A549 (cell line): Measurements from ENCODE around the gene GDNF.

Experiments
- CTCF ChIP-seq: fragments of >200 bp; sonication (Bioruptor Twin); formaldehyde crosslinking; IDR thresholded peaks from 3 replicates; pipeline ENCODE4 v1.5.1; 2016
- ESRRA ChIP-seq: fragments of 150-350 bp; IDR thresholded peaks from 2 replicates; pipeline ENCODE4 v1.6.1; 2014; ENCODE audit warnings: mild to moderate bottlenecking, low read length, borderline replicate concordance
- HDAC2 ChIP-seq: fragments of 200-600 bp; sonication (generic); IDR thresholded peaks from 2 replicates; pipeline ENCODE4 v1.6.1; 2016
- KDM5A ChIP-seq: fragments of 200-600 bp; sonication (generic); IDR thresholded peaks from 2 replicates; pipeline ENCODE4 v1.6.1; 2016; ENCODE audit warnings: antibody characterized with exemption, mild to moderate bottlenecking
- RAD21 ChIP-seq, 2 experiments: fragments of >200 bp in 1 of 2; sonication (Bioruptor Twin) in 1 of 2; formaldehyde crosslinking in 1 of 2; IDR thresholded peaks in 1 of 2; conservative IDR thresholded peaks in 1 of 2; 2 replicates in 1 of 2; 3 replicates in 1 of 2; pipeline ENCODE4 v1.6.1; 2012 to 2018; ENCODE audit warnings: inconsistent platforms in 1 of 2
- RNF2 ChIP-seq: fragments of 200-600 bp; sonication (generic); IDR thresholded peaks from 2 replicates; pipeline ENCODE4 v1.6.1; 2016; ENCODE audit warnings: low read depth, mild to moderate bottlenecking, antibody characterized with exemption, moderate library complexity, borderline replicate concordance

GRCh38 chr5:37786862-37787519 is 52.9 kb downstream of the GDNF start:
- TF ChIP-seq HDAC2 (no peak), CTCF (no peak), RNF2 (no peak), KDM5A (no peak), RAD21 (conservative IDR thresholded peaks at IDR 0.05 in 1 of 2, IDR thresholded peaks at IDR 0.05 in 1 of 2) (no peak), ESRRA (no peak)
